ENCODE data around the gene FNBP1.

DNA sequence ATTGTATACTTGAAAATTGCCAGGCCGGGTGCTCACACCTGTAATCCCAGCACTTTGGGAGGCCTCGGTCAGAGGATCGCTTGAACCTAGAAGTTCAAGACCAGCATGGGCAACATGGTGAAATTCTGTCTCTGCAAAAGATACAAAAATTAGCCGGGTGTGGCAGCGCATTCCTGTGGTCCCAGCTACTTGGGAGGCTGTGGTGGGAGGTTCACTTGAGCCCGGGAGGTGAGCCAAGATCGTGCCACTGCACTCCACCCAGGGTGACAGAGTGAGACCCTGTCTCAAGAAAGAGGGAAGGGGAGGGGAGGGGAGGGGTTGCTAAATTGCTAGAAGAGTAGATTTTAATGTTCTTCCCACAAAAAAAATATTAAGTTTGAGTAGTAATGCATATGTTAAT lies 53.2 kb downstream of the FNBP1 start:
- TF ChIP-seq CTCF (IDR thresholded peaks at IDR 0.05; ENCODE audit: control extremely low read depth in 1 of 3, insufficient read depth in 1 of 3, low read depth in 1 of 3, low read length in 3 of 3) (no peak), CBX5 (IDR thresholded peaks at IDR 0.05; ENCODE audit: low read depth, low read length) (no peak), CEBPB (IDR thresholded peaks at IDR 0.05; ENCODE audit: low read depth, low read length) (no peak), ZNF274 (IDR thresholded peaks at IDR 0.05; ENCODE audit: borderline replicate concordance, extremely low read depth, low read length) (no peak), SIN3A (conservative IDR thresholded peaks at IDR 0.05 in 1 of 2, IDR thresholded peaks at IDR 0.05 in 1 of 2; ENCODE audit: low read depth in 1 of 2, low read length in 2 of 2) (no peak), CREB1 (IDR thresholded peaks at IDR 0.05) (no peak), YY1 (IDR thresholded peaks at IDR 0.05; ENCODE audit: low read depth, low read length) (no peak), CHD2 (IDR thresholded peaks at IDR 0.05; ENCODE audit: low read length) (no peak)
